Measurements from ENCODE around the gene ABCC8. TPM values are rescaled to one million over a fixed set of nuclear protein-coding genes. Genes with fewer than 3 reads are reported as not detected.

ABCC8 gene
- total RNA-seq, 6 experiments from 2014 or later, result 1.3 to 1.5 TPM; not detected in 4

DNA sequence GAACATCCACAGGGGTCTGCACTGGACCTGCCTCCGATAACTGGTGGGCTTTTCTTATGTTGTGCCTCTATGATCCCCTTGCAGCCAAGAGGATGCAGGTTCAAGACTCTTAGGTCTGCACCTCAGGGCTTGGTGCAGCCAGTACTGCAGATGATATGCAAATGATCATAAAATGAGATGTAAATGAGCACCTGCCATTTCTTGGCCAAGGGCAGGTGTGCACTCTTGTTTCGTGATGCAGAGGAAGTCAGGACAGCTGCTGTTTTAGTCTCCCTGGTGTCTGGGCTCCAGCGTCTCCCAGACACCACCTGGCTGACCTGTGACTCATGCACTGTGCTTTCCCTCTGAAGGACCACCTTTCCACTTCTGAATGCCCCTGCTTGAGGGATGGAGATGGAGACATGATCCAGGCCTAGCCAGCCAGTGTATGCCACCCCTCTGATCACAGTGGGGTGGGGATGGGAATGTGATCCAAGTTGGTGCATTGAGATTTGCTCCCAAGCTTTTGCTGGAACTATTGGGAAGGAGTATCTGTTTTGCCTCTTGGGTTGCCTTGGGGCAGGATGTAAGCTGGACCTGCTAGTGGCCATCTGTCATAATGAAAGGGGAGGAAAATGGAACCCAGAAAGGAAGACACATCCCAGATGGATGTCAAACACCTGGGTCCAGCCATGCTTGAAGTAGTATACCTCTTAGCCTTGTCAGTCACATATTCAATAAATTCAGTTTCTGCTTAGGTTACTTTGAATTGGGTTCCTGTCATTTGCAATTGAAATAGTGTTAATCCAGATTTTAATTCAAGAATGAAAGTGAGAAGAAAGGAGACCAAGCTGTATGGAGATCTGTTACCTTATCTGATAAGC, 84.9 kb downstream of the ABCC8 start:
- Histone ChIP-seq H3K27me3 (no peaks in the 10 kb centered on the region), H3K27ac (no peak overlapping the region), H3K36me3 (no peaks in the 10 kb centered on the region), H3K4me1 (no peaks in the 10 kb centered on the region), H3K4me3 (no peak overlapping the region), H3K9me3 (no peaks in the 10 kb centered on the region)
- DNase-seq (no peak), ATAC-seq (no peak)
- no peak for TF ChIP-seq CTCF (IDR thresholded peaks at IDR 0.05)
- intact Hi-C loops (cut with DNase I), result no loop called here
- WGBS (ENCODE audit: insufficient coverage, low coverage, low lambda C conversion rate, missing lambda C conversion rate), result 83% methylated on average over 1 of the region's 3 CpGs

DNA sequence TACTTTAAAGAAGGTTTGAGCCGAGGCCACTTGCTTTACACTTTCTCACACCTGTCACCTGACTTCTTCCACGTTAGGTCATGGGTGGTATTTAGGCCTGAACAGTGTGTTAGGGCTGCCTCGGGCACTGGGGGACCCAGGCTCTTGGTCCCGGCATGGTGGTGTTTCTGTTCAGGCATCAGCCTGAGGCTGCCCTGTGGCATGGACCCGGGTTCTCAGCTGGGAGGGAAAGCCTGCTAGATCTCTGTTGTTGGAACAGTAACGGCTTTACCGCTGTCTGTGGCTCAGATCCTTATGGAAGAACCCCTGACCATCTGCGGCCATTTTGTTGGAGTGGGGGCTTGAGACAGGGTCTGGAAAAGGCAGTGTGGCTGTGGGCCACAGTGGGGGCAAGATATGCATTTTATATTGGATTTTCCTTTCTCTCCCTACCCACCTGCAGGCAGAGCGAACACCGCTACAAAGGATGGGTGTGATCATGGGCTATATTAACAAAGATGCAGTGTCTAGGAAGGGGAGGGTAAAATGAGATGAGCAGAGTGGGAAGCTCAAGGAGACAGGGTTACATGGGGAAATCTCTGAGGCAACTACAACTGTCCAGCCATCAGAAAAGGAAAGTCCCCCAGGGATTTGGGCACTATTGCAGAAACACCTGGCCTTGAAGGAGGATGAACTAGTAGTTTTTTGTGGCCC, 86.5 kb downstream of the ABCC8 start:
- Histone ChIP-seq H3K27ac (no peak overlapping the region), H3K36me3 (no peaks in the 10 kb centered on the region), H3K4me1 (no peaks in the 10 kb centered on the region), H3K9me3 (no peaks in the 10 kb centered on the region), H3K27me3 (no peaks in the 10 kb centered on the region), H3K4me3 (no peak overlapping the region)
- DNase-seq, result no peak
- intact Hi-C loops (cut with DNase I), result loop anchor here in 1 of 2 donors (5.0 kb wide), 1 partner anchor 112 kb away; no protein-coding TSS in a partner anchor
- ATAC-seq, result no peak
- TF ChIP-seq POLR2A (IDR thresholded peaks at IDR 0.05) (no peak), CTCF (IDR thresholded peaks at IDR 0.05) (no peak)
- WGBS (ENCODE audit: insufficient coverage, low coverage, low lambda C conversion rate, missing lambda C conversion rate), result 47% methylated on average over 5 of the region's 10 CpGs

DNA sequence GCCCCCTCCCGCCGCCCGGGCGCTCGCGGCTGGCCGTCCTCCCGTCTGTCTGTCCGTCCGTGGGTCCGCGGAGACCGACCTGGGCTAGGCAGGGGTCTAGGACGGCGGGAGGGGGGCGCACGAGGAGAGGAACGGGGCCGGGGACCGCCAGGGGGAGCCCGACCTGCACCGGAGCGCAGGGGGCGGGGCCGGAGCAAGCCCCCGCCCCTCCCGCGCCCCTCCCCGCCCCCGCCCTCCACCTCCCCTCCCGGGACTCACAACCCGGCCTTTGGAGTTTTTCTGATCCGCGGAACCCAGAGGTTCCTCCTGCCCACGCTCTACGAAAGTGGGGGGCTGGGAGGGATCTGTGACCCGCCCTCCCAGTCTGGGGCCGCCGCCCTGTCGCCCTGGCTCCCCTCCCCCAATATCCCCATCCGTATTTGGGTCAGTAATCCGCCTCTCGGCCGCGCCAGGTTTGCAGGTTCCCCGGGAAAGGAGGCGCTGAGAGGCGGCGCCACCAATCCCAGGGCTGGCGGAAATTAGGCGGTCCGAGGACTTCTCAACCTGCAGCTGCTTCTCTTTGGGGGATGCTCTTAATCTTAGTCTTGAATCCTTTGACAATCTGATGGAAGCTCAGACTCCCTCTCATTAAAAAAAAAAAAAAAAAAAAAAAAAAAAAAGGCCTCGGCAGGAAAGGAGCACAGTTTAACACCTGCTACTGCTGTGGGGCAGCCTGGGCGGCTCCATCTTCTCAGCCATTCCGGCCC, 87.3 kb downstream of the ABCC8 start:
- TF ChIP-seq POLR2A (IDR thresholded peaks at IDR 0.05), result no peak
- TF ChIP-seq CTCF (IDR thresholded peaks at IDR 0.05), result peak; percentile 69 to 85 (median 78)
- intact Hi-C loops (cut with DNase I), result loop anchor here in 1 of 2 donors (5.0 kb wide), 1 partner anchor 113 kb away; no protein-coding TSS in a partner anchor
- Histone ChIP-seq H3K4me3 (peak overlapping the region; percentile 47 to 53 (median 51)), H3K36me3 (no peaks in the 10 kb centered on the region), H3K27ac (peak overlapping the region in 1 of 3 donors; percentile 15), H3K4me1 (no peaks in the 10 kb centered on the region), H3K9me3 (no peaks in the 10 kb centered on the region), H3K27me3 (no peaks in the 10 kb centered on the region)
- ATAC-seq, result peak; percentile 86 to 94 (median 92)
- DNase-seq, result peak; percentile 83 to 90 (median 85)
- WGBS (ENCODE audit: insufficient coverage, low coverage, low lambda C conversion rate, missing lambda C conversion rate), result 9% methylated on average over 24 of the region's 55 CpGs

- Histone ChIP-seq H3K27me3 (no peaks in the 10 kb centered on the region), H3K36me3 (no peaks in the 10 kb centered on the region), H3K4me3 (peak within 1 kb of the TSS; percentile 47 to 53 (median 51)), H3K4me1 (no peaks in the 10 kb centered on the region), H3K27ac (peak within 1 kb of the TSS in 1 of 3 donors; percentile 15), H3K9me3 (no peaks in the 10 kb centered on the region)
- intact Hi-C loops (cut with DNase I), result loop anchor here in 1 of 2 donors (5.0 kb wide), 1 partner anchor 114 kb away; no protein-coding TSS in a partner anchor
- DNase-seq, result peak in 2 of 3 donors; percentile 38 to 64
- no peak for TF ChIP-seq POLR2A (IDR thresholded peaks at IDR 0.05)
- no peak for TF ChIP-seq CTCF (IDR thresholded peaks at IDR 0.05)
- ATAC-seq, result peak; percentile 22 to 52 (median 42)
- WGBS (ENCODE audit: insufficient coverage, low coverage, low lambda C conversion rate, missing lambda C conversion rate), result 2% methylated on average over 23 of the region's 53 CpGs
Measured at GRCh38 chr11:17388609-17389210, 87.9 kb downstream of the ABCC8 start, which contains the start of gene KCNJ11. TSS of gene KCNJ11 (minus strand) at chr11:17388659. CDS start at chr11:17388091, 568 bp downstream.

Measured in right lobe of liver (tissue), 6 donors.